ENCODE measurements around the gene ANKMY1. TPM values are rescaled to one million over a fixed set of nuclear protein-coding genes. Genes with fewer than 3 reads are reported as not detected.
A peak's percentile ranks its signal among the peaks of the same experiment; 100 is the strongest.

ANKMY1 gene
- total RNA-seq, 1 donor from 2014 or later, result 28.5 TPM

DNA sequence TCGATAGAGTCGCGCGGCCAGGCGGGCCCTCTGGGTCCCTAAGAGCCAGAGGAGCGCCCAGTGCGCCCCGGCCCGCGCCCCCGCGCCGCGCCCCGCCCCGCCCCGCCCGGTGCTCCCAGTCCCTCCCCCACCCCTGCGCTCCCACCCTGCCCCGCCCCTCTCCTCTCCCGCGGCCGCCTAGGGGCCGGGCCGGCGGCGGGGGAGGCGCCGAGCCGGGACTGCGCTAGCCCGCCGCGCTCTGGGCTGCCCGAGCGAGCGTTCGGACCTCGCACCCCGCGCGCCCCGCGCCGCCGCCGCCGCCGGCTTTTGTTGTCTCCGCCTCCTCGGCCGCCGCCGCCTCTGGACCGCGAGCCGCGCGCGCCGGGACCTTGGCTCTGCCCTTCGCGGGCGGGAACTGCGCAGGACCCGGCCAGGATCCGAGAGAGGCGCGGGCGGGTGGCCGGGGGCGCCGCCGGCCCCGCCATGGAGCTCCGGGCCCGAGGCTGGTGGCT, 122.3 kb downstream of the ANKMY1 start, which contains the start of gene GPC1:
Gene GPC1, plus strand, starts transcription at position 207 of the 491 bp plus-strand sequence. Its CDS starts 256 bp downstream, at position 463.
- Mint-ChIP-seq H3K27ac (ENCODE audit: unreplicated experiment) (peak within 1 kb of the TSS; percentile 66), H3K4me3 (ENCODE audit: unreplicated experiment) (peak within 1 kb of the TSS; percentile 77), H3K27me3 (ENCODE audit: unreplicated experiment) (no peaks in the 10 kb centered on the region), H3K4me1 (ENCODE audit: unreplicated experiment) (peaks cover 30% of the 10 kb centered on the region), H3K36me3 (ENCODE audit: unreplicated experiment) (no peaks in the 10 kb centered on the region), H3K9me3 (ENCODE audit: unreplicated experiment) (no peaks in the 10 kb centered on the region)
- TF ChIP-seq CTCF (IDR thresholded peaks at IDR 0.05), result no peak
- DNase-seq (ENCODE audit: extremely low spot score, unreplicated experiment), result no peak

GRCh38 chr2:240434728-240435456, 122.9 kb downstream of the ANKMY1 start:
- H3K27me3 Mint-ChIP-seq (ENCODE audit: unreplicated experiment), result no peaks in the 10 kb centered on the region
- H3K4me1 Mint-ChIP-seq (ENCODE audit: unreplicated experiment), result peaks cover 30% of the 10 kb centered on the region
- peak overlapping the region; percentile 66 for H3K27ac Mint-ChIP-seq (ENCODE audit: unreplicated experiment)

GRCh38 chr2:240433973-240434727, 123.6 kb downstream of the ANKMY1 start:
- Mint-ChIP-seq H3K4me3 (ENCODE audit: unreplicated experiment) (peak overlapping the region; percentile 77), H3K27me3 (ENCODE audit: unreplicated experiment) (no peaks in the 10 kb centered on the region), H3K27ac (ENCODE audit: unreplicated experiment) (peak overlapping the region; percentile 66), H3K9me3 (ENCODE audit: unreplicated experiment) (no peaks in the 10 kb centered on the region), H3K36me3 (ENCODE audit: unreplicated experiment) (no peaks in the 10 kb centered on the region), H3K4me1 (ENCODE audit: unreplicated experiment) (peaks cover 30% of the 10 kb centered on the region)
- TF ChIP-seq CTCF (IDR thresholded peaks at IDR 0.05), result no peak
- DNase-seq (ENCODE audit: extremely low spot score, unreplicated experiment), result no peak

More at GRCh38 chr2:240434728-240435456, 122.9 kb downstream of the ANKMY1 start:
- no peaks in the 10 kb centered on the region for H3K9me3 Mint-ChIP-seq (ENCODE audit: unreplicated experiment)
- peak overlapping the region; percentile 77 for H3K4me3 Mint-ChIP-seq (ENCODE audit: unreplicated experiment)
- peak; percentile 95 for DNase-seq (ENCODE audit: extremely low spot score, unreplicated experiment)
- TF ChIP-seq CTCF (IDR thresholded peaks at IDR 0.05), result no peak
- no peaks in the 10 kb centered on the region for H3K36me3 Mint-ChIP-seq (ENCODE audit: unreplicated experiment)

- H3K9me3 Mint-ChIP-seq (ENCODE audit: unreplicated experiment), result no peaks in the 10 kb centered on the region
- H3K4me1 Mint-ChIP-seq (ENCODE audit: unreplicated experiment), result peaks cover 21% of the 10 kb centered on the region
- H3K36me3 Mint-ChIP-seq (ENCODE audit: unreplicated experiment), result no peaks in the 10 kb centered on the region
- TF ChIP-seq CTCF (IDR thresholded peaks at IDR 0.05), result no peak
- peak overlapping the region; percentile 34 for H3K27ac Mint-ChIP-seq (ENCODE audit: unreplicated experiment)
- no peaks in the 10 kb centered on the region for H3K27me3 Mint-ChIP-seq (ENCODE audit: unreplicated experiment)
- no peak overlapping the region for H3K4me3 Mint-ChIP-seq (ENCODE audit: unreplicated experiment)
- peak; percentile 74 for DNase-seq (ENCODE audit: extremely low spot score, unreplicated experiment)
Measured at GRCh38 chr2:240432820-240433801, 124.7 kb downstream of the ANKMY1 start.

All from osteocyte (in vitro differentiated cells).